Measurements from ENCODE around the gene SLC5A2. TPM values are rescaled to one million over a fixed set of nuclear protein-coding genes. Genes with fewer than 3 reads are reported as not detected.

SLC5A2 gene
- total and polyA plus RNA-seq, 2 donors (not counting 1 experiment from before 2014, with no cell fraction given), result not detected

GRCh38 chr16:31485571-31485970 lies 2.6 kb downstream of the SLC5A2 start:
- peaks cover 4% of the 10 kb centered on the region for H3K36me3 ChIP-seq (ENCODE audit: control insufficient read depth, insufficient read depth, low read length)
- H3K9me3 ChIP-seq (ENCODE audit: control insufficient read depth, insufficient read depth, low read depth, low read length), result no peaks in the 10 kb centered on the region
- peaks cover 11% of the 10 kb centered on the region for H3K27me3 ChIP-seq (ENCODE audit: control insufficient read depth, insufficient read depth, low read length)
- H3K4me3 ChIP-seq (replicated peaks in 1 of 4; ENCODE audit: control extremely low read depth in 1 of 4, insufficient read depth in 1 of 4, low read depth in 3 of 4, low read length in 4 of 4), result no peak overlapping the region
- peaks cover 9% of the 10 kb centered on the region for H3K4me1 ChIP-seq (ENCODE audit: control insufficient read depth, extremely low read depth, insufficient read depth, low read length)
- DNase-seq (ENCODE audit: low read depth in 2 of 2), result no peak
- H4K20me1 ChIP-seq (ENCODE audit: control insufficient read depth, extremely low read depth, insufficient read depth, low read length), result no peaks in the 10 kb centered on the region
- no peak overlapping the region for H3K9ac ChIP-seq (ENCODE audit: insufficient read depth, low read length)
- no peaks in the 10 kb centered on the region for H3K79me2 ChIP-seq (ENCODE audit: control insufficient read depth, insufficient read depth, low read length)
- no peak for TF ChIP-seq EZH2 (IDR thresholded peaks at IDR 0.05; ENCODE audit: low read length, missing control alignments)
- H3K4me2 ChIP-seq (ENCODE audit: extremely low read depth, insufficient read depth, low read length), result no peak overlapping the region
- no peak overlapping the region for H3K27ac ChIP-seq (ENCODE audit: insufficient read depth, low read length)
- no peak overlapping the region for H2AFZ ChIP-seq (ENCODE audit: low read length)

- Histone ChIP-seq H2AFZ (ENCODE audit: low read length) (no peak overlapping the region), H3K27me3 (ENCODE audit: control insufficient read depth, insufficient read depth, low read length) (peaks cover 11% of the 10 kb centered on the region), H4K20me1 (ENCODE audit: control insufficient read depth, extremely low read depth, insufficient read depth, low read length) (no peaks in the 10 kb centered on the region), H3K4me3 (replicated peaks in 1 of 4; ENCODE audit: control extremely low read depth in 1 of 4, insufficient read depth in 1 of 4, low read depth in 3 of 4, low read length in 4 of 4) (no peak overlapping the region), H3K4me2 (ENCODE audit: extremely low read depth, insufficient read depth, low read length) (no peak overlapping the region), H3K9me3 (ENCODE audit: control insufficient read depth, insufficient read depth, low read depth, low read length) (no peaks in the 10 kb centered on the region), H3K36me3 (ENCODE audit: control insufficient read depth, insufficient read depth, low read length) (peaks cover 4% of the 10 kb centered on the region), H3K9ac (ENCODE audit: insufficient read depth, low read length) (no peak overlapping the region), H3K27ac (ENCODE audit: insufficient read depth, low read length) (no peak overlapping the region), H3K79me2 (ENCODE audit: control insufficient read depth, insufficient read depth, low read length) (no peaks in the 10 kb centered on the region), H3K4me1 (ENCODE audit: control insufficient read depth, extremely low read depth, insufficient read depth, low read length) (peaks cover 9% of the 10 kb centered on the region)
- TF ChIP-seq CTCF (conservative IDR thresholded peaks at IDR 0.05 in 1 of 2, IDR thresholded peaks at IDR 0.05 in 1 of 2; ENCODE audit: low read depth in 1 of 2, low read length in 2 of 2) (no peak), EZH2 (IDR thresholded peaks at IDR 0.05; ENCODE audit: low read length, missing control alignments) (no peak)
- no peak for DNase-seq (ENCODE audit: low read depth in 2 of 2)
Observed at GRCh38 chr16:31486045-31486444, 3.1 kb downstream of the SLC5A2 start.

GRCh38 chr16:31487071-31487719 lies 4.3 kb downstream of the SLC5A2 start:
- no peak overlapping the region for H2AFZ ChIP-seq (ENCODE audit: low read length)
- no peak overlapping the region for H3K27ac ChIP-seq (ENCODE audit: insufficient read depth, low read length)
- no peak overlapping the region for H3K9ac ChIP-seq (ENCODE audit: insufficient read depth, low read length)
- H3K9me3 ChIP-seq (ENCODE audit: control insufficient read depth, insufficient read depth, low read depth, low read length), result no peaks in the 10 kb centered on the region
- no peak for DNase-seq (ENCODE audit: low read depth in 2 of 2)
- H4K20me1 ChIP-seq (ENCODE audit: control insufficient read depth, extremely low read depth, insufficient read depth, low read length), result no peaks in the 10 kb centered on the region
- peak overlapping the region; percentile 3 to 60 (median 36) for H3K4me3 ChIP-seq (replicated peaks in 1 of 4; ENCODE audit: control extremely low read depth in 1 of 4, insufficient read depth in 1 of 4, low read depth in 3 of 4, low read length in 4 of 4)
- peaks cover 11% of the 10 kb centered on the region for H3K27me3 ChIP-seq (ENCODE audit: control insufficient read depth, insufficient read depth, low read length)
- H3K4me2 ChIP-seq (ENCODE audit: extremely low read depth, insufficient read depth, low read length), result peak overlapping the region; percentile 36
- peaks cover 9% of the 10 kb centered on the region for H3K4me1 ChIP-seq (ENCODE audit: control insufficient read depth, extremely low read depth, insufficient read depth, low read length)
- peaks cover 5% of the 10 kb centered on the region for H3K36me3 ChIP-seq (ENCODE audit: control insufficient read depth, insufficient read depth, low read length)
- H3K79me2 ChIP-seq (ENCODE audit: control insufficient read depth, insufficient read depth, low read length), result no peaks in the 10 kb centered on the region
- no peak for TF ChIP-seq CTCF (conservative IDR thresholded peaks at IDR 0.05 in 1 of 2, IDR thresholded peaks at IDR 0.05 in 1 of 2; ENCODE audit: low read depth in 1 of 2, low read length in 2 of 2)
